Body of pancreas (tissue), 4 donors: Measurements from ENCODE around the gene OGFOD3.

Experiments
- POLR2A ChIP-seq, 3 donors: fragments of 450-650 bp; IDR thresholded peaks; one replicate each; pipeline ENCODE4 v1.6.1; 2016; ENCODE audit warnings: antibody characterized with exemption in 3 of 3, mild to moderate bottlenecking in 2 of 3
- TF ChIP-seq, protein P1 (sequence below), 7 experiments: fragments of 450-650 bp in 4 of 7; fragments of 200-600 bp in 3 of 7; sonication (generic) in 3 of 7; IDR thresholded peaks; one replicate each; pipeline ENCODE4 v1.5.1; 2016 to 2019; ENCODE audit warnings: antibody characterized with exemption in 7 of 7

- TF ChIP-seq, protein P1, sequence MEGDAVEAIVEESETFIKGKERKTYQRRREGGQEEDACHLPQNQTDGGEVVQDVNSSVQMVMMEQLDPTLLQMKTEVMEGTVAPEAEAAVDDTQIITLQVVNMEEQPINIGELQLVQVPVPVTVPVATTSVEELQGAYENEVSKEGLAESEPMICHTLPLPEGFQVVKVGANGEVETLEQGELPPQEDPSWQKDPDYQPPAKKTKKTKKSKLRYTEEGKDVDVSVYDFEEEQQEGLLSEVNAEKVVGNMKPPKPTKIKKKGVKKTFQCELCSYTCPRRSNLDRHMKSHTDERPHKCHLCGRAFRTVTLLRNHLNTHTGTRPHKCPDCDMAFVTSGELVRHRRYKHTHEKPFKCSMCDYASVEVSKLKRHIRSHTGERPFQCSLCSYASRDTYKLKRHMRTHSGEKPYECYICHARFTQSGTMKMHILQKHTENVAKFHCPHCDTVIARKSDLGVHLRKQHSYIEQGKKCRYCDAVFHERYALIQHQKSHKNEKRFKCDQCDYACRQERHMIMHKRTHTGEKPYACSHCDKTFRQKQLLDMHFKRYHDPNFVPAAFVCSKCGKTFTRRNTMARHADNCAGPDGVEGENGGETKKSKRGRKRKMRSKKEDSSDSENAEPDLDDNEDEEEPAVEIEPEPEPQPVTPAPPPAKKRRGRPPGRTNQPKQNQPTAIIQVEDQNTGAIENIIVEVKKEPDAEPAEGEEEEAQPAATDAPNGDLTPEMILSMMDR (IDR thresholded peaks at IDR 0.05) = no peak
- no peak for TF ChIP-seq POLR2A (IDR thresholded peaks at IDR 0.05)
Observed at GRCh38 chr17:82356845-82357355, 61.5 kb downstream of the OGFOD3 start.
